PC-9 (cell line): ENCODE measurements around the gene ZNF677.
"Not testable (repeated sequence)": the region's sequence is repeated elsewhere in the genome, so short reads cannot be mapped to it uniquely, and the experiment has no call there.

Source experiments
- EZH2 ChIP-seq: fragments of 200-600 bp; sonication (generic); IDR thresholded peaks from 2 replicates; pipeline ENCODE4 v1.8.0; 2017; ENCODE audit warnings: antibody characterized with exemption, low read depth
- TF ChIP-seq, protein P1 (sequence below): fragments of 200-600 bp; sonication (generic); conservative IDR thresholded peaks from 2 replicates; pipeline ENCODE4 v1.6.1; 2017; ENCODE audit warnings: mixed run types, antibody characterized with exemption, mild to moderate bottlenecking, moderate library complexity

DNA sequence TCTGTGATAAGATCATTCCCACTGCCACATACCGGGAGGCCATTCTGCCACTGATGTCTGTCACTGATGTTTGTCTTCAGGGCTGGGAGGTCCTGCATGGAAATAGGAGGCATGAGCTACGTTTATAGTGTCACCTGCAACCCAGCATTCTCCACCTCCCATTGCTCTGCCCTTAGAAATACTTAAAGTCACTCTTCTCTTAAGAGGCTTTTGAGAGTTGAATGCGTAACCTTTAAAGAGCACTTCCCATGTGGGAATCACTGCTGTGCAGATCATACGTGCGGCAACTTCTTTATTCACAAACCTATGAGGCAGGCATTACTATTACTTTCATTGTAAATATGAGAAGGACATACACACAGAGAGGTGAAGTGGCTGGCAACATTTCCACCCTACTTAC, 12.9 kb upstream of the ZNF677 start, which contains the start of gene VN1R4:
- TF ChIP-seq, protein P1, sequence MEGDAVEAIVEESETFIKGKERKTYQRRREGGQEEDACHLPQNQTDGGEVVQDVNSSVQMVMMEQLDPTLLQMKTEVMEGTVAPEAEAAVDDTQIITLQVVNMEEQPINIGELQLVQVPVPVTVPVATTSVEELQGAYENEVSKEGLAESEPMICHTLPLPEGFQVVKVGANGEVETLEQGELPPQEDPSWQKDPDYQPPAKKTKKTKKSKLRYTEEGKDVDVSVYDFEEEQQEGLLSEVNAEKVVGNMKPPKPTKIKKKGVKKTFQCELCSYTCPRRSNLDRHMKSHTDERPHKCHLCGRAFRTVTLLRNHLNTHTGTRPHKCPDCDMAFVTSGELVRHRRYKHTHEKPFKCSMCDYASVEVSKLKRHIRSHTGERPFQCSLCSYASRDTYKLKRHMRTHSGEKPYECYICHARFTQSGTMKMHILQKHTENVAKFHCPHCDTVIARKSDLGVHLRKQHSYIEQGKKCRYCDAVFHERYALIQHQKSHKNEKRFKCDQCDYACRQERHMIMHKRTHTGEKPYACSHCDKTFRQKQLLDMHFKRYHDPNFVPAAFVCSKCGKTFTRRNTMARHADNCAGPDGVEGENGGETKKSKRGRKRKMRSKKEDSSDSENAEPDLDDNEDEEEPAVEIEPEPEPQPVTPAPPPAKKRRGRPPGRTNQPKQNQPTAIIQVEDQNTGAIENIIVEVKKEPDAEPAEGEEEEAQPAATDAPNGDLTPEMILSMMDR, result not testable (repeated sequence)
- TF ChIP-seq EZH2, result not testable (repeated sequence)
